ENCODE data around the gene METTL15.
"Not testable (repeated sequence)": the region's sequence is repeated elsewhere in the genome, so short reads cannot be mapped to it uniquely, and the experiment has no call there.

Gene METTL15

DNA sequence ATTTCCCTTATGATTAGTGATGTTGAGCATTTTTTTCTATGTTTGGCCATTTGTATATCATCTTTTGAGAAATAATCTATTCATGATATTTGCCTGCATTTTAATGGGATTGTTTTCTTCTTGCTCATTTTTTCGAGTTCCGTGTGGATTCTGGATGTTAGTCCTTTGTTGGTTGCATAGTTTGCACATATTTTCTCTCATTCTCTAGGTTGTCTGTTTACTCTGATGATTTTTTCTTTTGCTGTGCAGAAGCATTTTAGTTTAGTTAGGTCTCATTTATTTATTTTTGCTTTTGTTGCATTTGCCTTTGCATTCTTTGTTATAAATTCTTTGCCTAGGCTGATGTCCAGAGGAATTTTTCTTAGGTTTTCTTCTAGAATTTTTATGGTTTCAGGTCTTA, 87.3 kb downstream of the METTL15 start:
- TF ChIP-seq EZH2phosphoT487 (conservative IDR thresholded peaks at IDR 0.05; ENCODE audit: low read length) (no peak), CTCF (IDR thresholded peaks at IDR 0.05; ENCODE audit: insufficient read depth, low read length, poor library complexity, severe bottlenecking) (no peak)
- H3K4me3 ChIP-seq (ENCODE audit: insufficient read depth, low read length, poor library complexity, severe bottlenecking) = no peak overlapping the region
- no peak overlapping the region for H3K4me2 ChIP-seq (ENCODE audit: low read depth, low read length, poor library complexity, severe bottlenecking)
- H3K9ac ChIP-seq (ENCODE audit: low read length) = no peak overlapping the region
- no peaks in the 10 kb centered on the region for H4K20me1 ChIP-seq (ENCODE audit: low read depth, low read length)
- no peaks in the 10 kb centered on the region for H3F3A ChIP-seq (ENCODE audit: insufficient read depth)
- no peak overlapping the region for H3K27ac ChIP-seq (ENCODE audit: low read depth, low read length)
- H3K79me2 ChIP-seq (ENCODE audit: insufficient read depth, low read length) = 0 out of 2 replicates have a peak, but pooled peaks cover 3% of the 10 kb centered on the region
- H3K9me3 ChIP-seq (ENCODE audit: insufficient read depth, low read length) = peaks cover 6% of the 10 kb centered on the region; the same call in 1 of the 2 replicates
- H3K36me3 ChIP-seq (ENCODE audit: low read length) = peaks cover 4% of the 10 kb centered on the region; the same call in 1 of the 2 replicates
- no peaks in the 10 kb centered on the region for H3K27me3 ChIP-seq (ENCODE audit: low read length)
- H2AFZ ChIP-seq (ENCODE audit: low read depth, low read length, severe bottlenecking) = no peak overlapping the region
- H3K9me2 ChIP-seq (replicated peaks; ENCODE audit: insufficient read depth, low read length) = no peaks in the 10 kb centered on the region

DNA sequence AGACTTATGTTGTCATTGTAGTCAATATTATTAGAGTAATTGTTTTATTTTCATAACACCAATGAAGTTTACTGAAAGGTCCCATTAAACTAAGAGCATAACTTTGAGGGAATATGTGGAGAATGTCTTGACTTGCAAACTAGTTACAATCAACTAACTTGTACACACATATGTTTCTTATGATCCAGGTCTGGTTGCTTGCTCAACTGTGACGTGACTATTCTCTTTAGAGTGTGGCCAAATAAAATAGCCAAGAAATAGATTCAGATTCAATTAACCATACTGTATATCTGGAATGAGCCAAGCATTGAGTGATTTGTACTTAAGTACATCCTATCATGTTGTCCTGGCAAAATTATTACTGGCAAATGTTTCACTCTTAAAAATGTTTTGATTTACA, 101.7 kb downstream of the METTL15 start:
- Histone ChIP-seq H3K9me3 (ENCODE audit: insufficient read depth, low read length) (no peaks in the 10 kb centered on the region), H4K20me1 (ENCODE audit: low read depth, low read length) (no peaks in the 10 kb centered on the region), H3K9me2 (replicated peaks; ENCODE audit: insufficient read depth, low read length) (no peaks in the 10 kb centered on the region), H3F3A (ENCODE audit: insufficient read depth) (no peaks in the 10 kb centered on the region), H3K36me3 (ENCODE audit: low read length) (no peaks in the 10 kb centered on the region), H3K9ac (ENCODE audit: low read length) (no peak overlapping the region), H3K27me3 (ENCODE audit: low read length) (no peaks in the 10 kb centered on the region), H2AFZ (ENCODE audit: low read depth, low read length, severe bottlenecking) (no peak overlapping the region), H3K79me2 (ENCODE audit: insufficient read depth, low read length) (no peaks in the 10 kb centered on the region), H3K27ac (ENCODE audit: low read depth, low read length) (no peak overlapping the region), H3K4me3 (ENCODE audit: insufficient read depth, low read length, poor library complexity, severe bottlenecking) (no peak overlapping the region), H3K4me2 (ENCODE audit: low read depth, low read length, poor library complexity, severe bottlenecking) (no peak overlapping the region)
- TF ChIP-seq CTCF (IDR thresholded peaks at IDR 0.05; ENCODE audit: insufficient read depth, low read length, poor library complexity, severe bottlenecking) (no peak), EZH2phosphoT487 (conservative IDR thresholded peaks at IDR 0.05; ENCODE audit: low read length) (no peak)

DNA sequence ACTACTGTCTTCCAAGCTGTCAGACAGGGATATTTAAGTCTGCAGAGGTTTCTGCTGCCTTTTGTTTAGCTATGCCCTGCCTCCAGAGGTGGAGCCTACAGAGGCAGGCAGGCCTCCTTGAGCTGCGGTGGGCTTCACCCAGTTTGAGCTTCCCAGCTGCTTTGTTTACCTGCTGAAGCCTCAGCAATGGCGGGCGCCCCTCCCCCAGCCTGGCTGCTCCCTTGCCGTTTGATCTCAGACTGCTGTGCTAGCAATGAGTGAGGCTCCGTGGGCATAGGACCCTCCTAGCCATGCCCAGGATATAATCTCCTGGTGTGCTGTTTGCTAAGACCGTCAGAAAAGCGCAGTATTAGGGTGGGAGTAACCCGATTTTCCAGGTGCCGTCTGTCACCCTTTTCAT, 113.9 kb downstream of the METTL15 start:
- H3K79me2 ChIP-seq (ENCODE audit: insufficient read depth, low read length); H3K27me3 ChIP-seq (ENCODE audit: low read length); H3F3A ChIP-seq (ENCODE audit: insufficient read depth); H3K9me3 ChIP-seq (ENCODE audit: insufficient read depth, low read length); H2AFZ ChIP-seq (ENCODE audit: low read depth, low read length, severe bottlenecking); H3K4me3 ChIP-seq (ENCODE audit: insufficient read depth, low read length, poor library complexity, severe bottlenecking); H4K20me1 ChIP-seq (ENCODE audit: low read depth, low read length); H3K9ac ChIP-seq (ENCODE audit: low read length); H3K4me2 ChIP-seq (ENCODE audit: low read depth, low read length, poor library complexity, severe bottlenecking); H3K36me3 ChIP-seq (ENCODE audit: low read length); H3K27ac ChIP-seq (ENCODE audit: low read depth, low read length); H3K9me2 ChIP-seq (replicated peaks; ENCODE audit: insufficient read depth, low read length): not testable (repeated sequence)

DNA sequence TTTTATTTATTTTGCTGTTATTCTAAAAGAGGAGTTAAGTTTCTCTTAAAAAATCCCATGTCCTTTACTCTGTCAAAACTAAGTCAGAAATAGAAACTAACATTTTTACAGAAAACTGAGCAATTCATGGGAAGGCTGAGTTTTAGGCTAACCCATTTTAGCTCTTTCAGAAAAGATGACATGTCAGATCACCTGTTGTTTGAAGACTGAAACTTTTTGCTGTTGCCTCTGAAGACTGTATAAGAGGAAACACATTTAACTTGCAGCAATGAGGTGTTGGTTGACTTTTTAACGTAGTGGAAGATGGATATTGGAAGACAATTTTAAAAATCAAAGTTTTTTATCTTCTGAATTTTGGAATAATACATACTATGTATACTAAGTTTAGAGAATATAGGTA, 115.4 kb downstream of the METTL15 start:
- no peak overlapping the region for H3K4me3 ChIP-seq (ENCODE audit: insufficient read depth, low read length, poor library complexity, severe bottlenecking)
- H3K9ac ChIP-seq (ENCODE audit: low read length) = no peak overlapping the region
- H3K4me2 ChIP-seq (ENCODE audit: low read depth, low read length, poor library complexity, severe bottlenecking) = no peak overlapping the region
- H2AFZ ChIP-seq (ENCODE audit: low read depth, low read length, severe bottlenecking) = no peak overlapping the region
- no peaks in the 10 kb centered on the region for H3K9me3 ChIP-seq (ENCODE audit: insufficient read depth, low read length)
- H3K9me2 ChIP-seq (replicated peaks; ENCODE audit: insufficient read depth, low read length) = no peaks in the 10 kb centered on the region
- peaks cover 6% of the 10 kb centered on the region; the same call in 1 of the 2 replicates for H3F3A ChIP-seq (ENCODE audit: insufficient read depth)
- TF ChIP-seq CTCF (IDR thresholded peaks at IDR 0.05; ENCODE audit: insufficient read depth, low read length, poor library complexity, severe bottlenecking) (no peak), EZH2phosphoT487 (conservative IDR thresholded peaks at IDR 0.05; ENCODE audit: low read length) (no peak)
- H4K20me1 ChIP-seq (ENCODE audit: low read depth, low read length) = no peaks in the 10 kb centered on the region
- no peaks in the 10 kb centered on the region for H3K36me3 ChIP-seq (ENCODE audit: low read length)
- H3K27me3 ChIP-seq (ENCODE audit: low read length) = no peaks in the 10 kb centered on the region
- H3K79me2 ChIP-seq (ENCODE audit: insufficient read depth, low read length) = peaks cover 7% of the 10 kb centered on the region; the same call in 1 of the 2 replicates
- no peak overlapping the region for H3K27ac ChIP-seq (ENCODE audit: low read depth, low read length)
